Caco-2 (cell line): ENCODE results near the gene SPATA31C2. TPM values are rescaled to one million over a fixed set of nuclear protein-coding genes. Genes with fewer than 3 reads are reported as not detected.
"Not testable (repeated sequence)": the region's sequence is repeated elsewhere in the genome, so short reads cannot be mapped to it uniquely, and the experiment has no call there.

Experiments used
- Bru-seq: library from RNA; stranded (reverse); fragments of 400-500 nt; gene quantifications from one replicate; lab custom pipeline; 2021; lab: Mats Ljungman, UMichigan
- BruChase-seq, 2 experiments: library from RNA; stranded (reverse); fragments of 400-500 nt; gene quantifications; one replicate each; lab custom pipeline; 2021; lab: Mats Ljungman, UMichigan
- BruUV-seq: library from RNA; stranded (reverse); fragments of 400-500 nt; replicated peaks from 2 replicates; lab custom pipeline; 2021; lab: Mats Ljungman, UMichigan
- CTCF ChIA-PET: fragments of 300-600 bp; sonication (Branson Sonifier 250); formaldehyde crosslinking; loops from one replicate; lab custom pipeline; 2022; ENCODE audit warnings: antibody characterized with exemption; lab: Charles Lee
- POLR2A ChIA-PET: fragments of 300-600 bp; sonication (Branson Sonifier 250); formaldehyde crosslinking; loops from one replicate; lab custom pipeline; 2022; ENCODE audit warnings: antibody characterized with exemption; lab: Charles Lee
- DNase-seq, 2 experiments: peaks; one replicate each; pipeline versions ENCODE4 v3.0.0 to v3.0.0-alpha.2; 2020 to 2022
- H3K27me3 ChIP-seq: replicated peaks from 2 replicates; pipeline ENCODE4 v1.6.0; 2011; ENCODE audit warnings: low read length; ENCODE audit not compliant: control insufficient read depth, insufficient read depth
- H3K36me3 ChIP-seq: 2 replicates; pipeline ENCODE4 v1.5.1; 2011; ENCODE audit warnings: low read length; ENCODE audit not compliant: control insufficient read depth, insufficient read depth
- H3K4me1 ChIP-seq: fragments of 250-450 bp; sonication (Bioruptor Pico); 2 replicates; pipeline ENCODE4 v1.5.1; 2020; ENCODE audit warnings: mild to moderate bottlenecking
- H3K4me3 ChIP-seq: 2 replicates; pipeline ENCODE4 v1.5.1; 2011; ENCODE audit warnings: low read depth, mild to moderate bottlenecking, control low read depth, low read length
- H3K9me3 ChIP-seq: fragments of 250-450 bp; sonication (Bioruptor Pico); 2 replicates; pipeline ENCODE4 v1.5.1; 2020; ENCODE audit warnings: mild to moderate bottlenecking, moderate library complexity
- H3K27ac Mint-ChIP-seq: one replicate; pipeline ENCODE4 v1.8.0; 2022; ENCODE audit warnings: mixed read lengths; ENCODE audit not compliant: unreplicated experiment
- H3K27me3 Mint-ChIP-seq: one replicate; pipeline ENCODE4 v1.8.0; 2022; ENCODE audit warnings: mixed read lengths; ENCODE audit not compliant: insufficient read depth, unreplicated experiment
- H3K36me3 Mint-ChIP-seq: one replicate; pipeline ENCODE4 v1.8.0; 2022; ENCODE audit warnings: mild to moderate bottlenecking, mixed read lengths; ENCODE audit not compliant: insufficient read depth, unreplicated experiment
- H3K4me1 Mint-ChIP-seq: one replicate; pipeline ENCODE4 v1.8.0; 2022; ENCODE audit warnings: low read depth, mixed read lengths; ENCODE audit not compliant: unreplicated experiment
- H3K4me3 Mint-ChIP-seq: one replicate; pipeline ENCODE4 v1.8.0; 2022; ENCODE audit warnings: mild to moderate bottlenecking, moderate library complexity, mixed read lengths; ENCODE audit not compliant: unreplicated experiment
- H3K9me3 Mint-ChIP-seq: one replicate; pipeline ENCODE4 v1.8.0; 2022; ENCODE audit warnings: mixed read lengths; ENCODE audit not compliant: unreplicated experiment
- intact Hi-C: fragments of 100-400 bp; cut with micrococcal nuclease; formaldehyde crosslinking; loops from one replicate; pipeline ENCODE4 v1.10.0; 2022; ENCODE audit not compliant: unreplicated experiment
- long read RNA-seq: library from polyadenylated mRNA; stranded (forward); transcript quantifications from one replicate; pipeline ENCODE4 v2.0.0, GENCODE V29; 2022
- total RNA-seq: library from RNA; stranded (reverse); gene quantifications from 2 replicates; pipeline ENCODE4 v1.2.3, GENCODE V29; 2022
- TF ChIP-seq, protein P1 (sequence below), 2 experiments: fragments of 200-600 bp in 1 of 2; IDR thresholded peaks; 1 replicate in 1 of 2; 2 replicates in 1 of 2; pipeline versions ENCODE4 v1.5.1 to v1.8.0; 2011 to 2022; ENCODE audit warnings: antibody characterized with exemption in 1 of 2, control low read depth in 1 of 2, inconsistent platforms in 1 of 2, low read depth in 1 of 2, low read length in 1 of 2, mild to moderate bottlenecking in 1 of 2, moderate library complexity in 1 of 2; ENCODE audit not compliant: insufficient read depth in 1 of 2, severe bottlenecking in 1 of 2, unreplicated experiment in 1 of 2

The SPATA31C2 gene
- total RNA-seq (not detected in 2 replicates), Bru-seq, nascent RNA (not detected), BruChase-seq, experiment 1, labeled RNA remaining after a 2-hour chase (not detected), BruChase-seq, experiment 2, labeled RNA remaining after a 6-hour chase (not detected)
- long read RNA-seq, result 0 reads

DNA sequence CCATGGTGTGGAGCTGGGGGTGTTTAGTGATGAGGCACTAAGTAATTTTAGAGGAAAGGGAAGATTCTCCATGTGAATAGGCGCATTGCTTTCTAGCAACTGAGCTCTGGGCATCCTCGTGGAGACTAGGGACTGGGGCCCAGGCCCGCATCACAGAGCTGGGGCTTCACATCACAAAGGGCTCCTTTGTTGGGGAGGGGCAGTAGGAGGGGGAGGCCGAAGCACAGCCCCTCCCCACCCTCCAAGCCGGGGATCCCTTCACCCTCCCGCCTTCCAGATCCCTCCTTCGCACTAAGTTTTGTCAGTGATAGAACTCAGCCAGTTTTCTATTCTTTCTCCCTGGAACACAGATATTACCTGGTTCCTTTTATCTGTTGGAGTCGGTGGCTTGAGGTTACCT, at the start of gene SPATA31C2:
Gene SPATA31C2, minus strand, starts transcription at position 101 of the 400 bp plus-strand sequence. Its CDS starts 29 bp downstream, at position 72.
- H3K9me3 Mint-ChIP-seq, H3K4me3 Mint-ChIP-seq, H3K27me3 ChIP-seq, intact Hi-C loops, H3K4me3 ChIP-seq, H3K4me1 Mint-ChIP-seq, BruUV-seq, H3K27me3 Mint-ChIP-seq, POLR2A ChIA-PET, H3K36me3 Mint-ChIP-seq, H3K9me3 ChIP-seq, H3K4me1 ChIP-seq, DNase-seq, CTCF ChIA-PET, H3K36me3 ChIP-seq, H3K27ac Mint-ChIP-seq: not testable (repeated sequence)

DNA sequence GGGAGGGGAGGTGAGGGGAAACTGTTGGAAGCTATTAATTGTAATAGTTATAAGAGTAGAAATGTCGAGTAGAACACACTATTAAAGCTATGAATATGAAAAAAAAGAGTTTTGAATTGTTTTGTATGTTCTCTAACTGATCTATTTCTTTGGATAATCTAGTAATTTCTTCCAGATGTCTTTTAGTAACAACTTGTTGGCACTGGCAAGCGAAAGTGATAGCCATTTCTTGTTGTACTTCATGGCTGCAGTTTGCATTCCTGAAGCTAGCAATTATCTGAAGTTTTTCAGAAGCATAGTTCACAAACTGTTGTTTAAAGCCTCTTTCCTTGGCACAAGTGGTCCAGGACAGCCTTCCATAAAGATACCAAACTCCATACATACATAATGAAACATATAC, 49.4 kb upstream of the SPATA31C2 start:
- Mint-ChIP-seq H3K27ac (no peak overlapping the region), H3K9me3 (no peaks in the 10 kb centered on the region), H3K27me3 (no peaks in the 10 kb centered on the region), H3K4me3 (no peak overlapping the region), H3K4me1 (peaks cover 3% of the 10 kb centered on the region), H3K36me3 (no peaks in the 10 kb centered on the region)
- BruUV-seq, result no TSS peak
- intact Hi-C loops, result no loop called here
- ChIA-PET POLR2A (no interaction called here), CTCF (no interaction called here)
- Histone ChIP-seq H3K9me3 (no peaks in the 10 kb centered on the region), H3K4me3 (no peak overlapping the region), H3K27me3 (no peaks in the 10 kb centered on the region), H3K4me1 (no peaks in the 10 kb centered on the region), H3K36me3 (no peaks in the 10 kb centered on the region)
- DNase-seq, result no peak
- TF ChIP-seq, protein P1, sequence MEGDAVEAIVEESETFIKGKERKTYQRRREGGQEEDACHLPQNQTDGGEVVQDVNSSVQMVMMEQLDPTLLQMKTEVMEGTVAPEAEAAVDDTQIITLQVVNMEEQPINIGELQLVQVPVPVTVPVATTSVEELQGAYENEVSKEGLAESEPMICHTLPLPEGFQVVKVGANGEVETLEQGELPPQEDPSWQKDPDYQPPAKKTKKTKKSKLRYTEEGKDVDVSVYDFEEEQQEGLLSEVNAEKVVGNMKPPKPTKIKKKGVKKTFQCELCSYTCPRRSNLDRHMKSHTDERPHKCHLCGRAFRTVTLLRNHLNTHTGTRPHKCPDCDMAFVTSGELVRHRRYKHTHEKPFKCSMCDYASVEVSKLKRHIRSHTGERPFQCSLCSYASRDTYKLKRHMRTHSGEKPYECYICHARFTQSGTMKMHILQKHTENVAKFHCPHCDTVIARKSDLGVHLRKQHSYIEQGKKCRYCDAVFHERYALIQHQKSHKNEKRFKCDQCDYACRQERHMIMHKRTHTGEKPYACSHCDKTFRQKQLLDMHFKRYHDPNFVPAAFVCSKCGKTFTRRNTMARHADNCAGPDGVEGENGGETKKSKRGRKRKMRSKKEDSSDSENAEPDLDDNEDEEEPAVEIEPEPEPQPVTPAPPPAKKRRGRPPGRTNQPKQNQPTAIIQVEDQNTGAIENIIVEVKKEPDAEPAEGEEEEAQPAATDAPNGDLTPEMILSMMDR (IDR thresholded peaks at IDR 0.05; ENCODE audit: insufficient read depth in 1 of 2, low read depth in 1 of 2, low read length in 1 of 2, severe bottlenecking in 1 of 2, unreplicated experiment in 1 of 2), result no peak

DNA sequence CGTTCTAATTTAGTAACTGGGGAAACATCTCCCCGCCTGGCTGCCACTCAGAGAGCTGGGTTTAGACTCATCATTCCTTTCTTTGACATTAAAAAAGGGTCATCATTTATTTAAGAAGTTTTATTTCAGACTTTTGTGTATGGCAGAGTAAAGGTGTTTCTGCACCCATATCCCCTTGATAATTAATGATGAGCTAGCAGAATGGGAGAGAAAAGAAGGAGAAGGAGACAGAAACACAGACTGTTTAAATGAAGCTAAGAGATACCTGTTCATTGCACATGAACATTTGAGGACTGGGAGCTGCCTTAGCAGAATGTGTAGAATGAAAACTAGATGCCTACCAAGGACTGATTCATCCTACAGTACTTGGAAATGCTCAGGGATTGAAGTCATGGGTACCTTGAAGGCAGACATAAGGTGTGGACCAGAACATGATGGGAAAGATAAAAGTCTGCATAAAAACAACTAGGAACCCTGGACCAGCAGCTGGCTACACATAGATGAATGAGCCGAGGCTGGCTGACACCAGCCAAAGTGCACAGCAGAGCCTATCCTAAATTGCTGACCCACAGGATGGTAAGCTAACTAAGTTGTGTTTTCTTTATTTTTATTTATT, 48.3 kb upstream of the SPATA31C2 start:
- BruUV-seq, result no TSS peak
- TF ChIP-seq, protein P1 (IDR thresholded peaks at IDR 0.05; ENCODE audit: insufficient read depth in 1 of 2, low read depth in 1 of 2, low read length in 1 of 2, severe bottlenecking in 1 of 2, unreplicated experiment in 1 of 2), result no peak
- Histone ChIP-seq H3K36me3 (no peaks in the 10 kb centered on the region), H3K27me3 (no peaks in the 10 kb centered on the region), H3K9me3 (no peaks in the 10 kb centered on the region), H3K4me1 (no peaks in the 10 kb centered on the region), H3K4me3 (no peak overlapping the region)
- DNase-seq, result no peak
- H3K4me1 Mint-ChIP-seq, result peaks cover 5% of the 10 kb centered on the region
- intact Hi-C loops, result no loop called here
- H3K27me3 Mint-ChIP-seq, result no peaks in the 10 kb centered on the region
- no peak overlapping the region for H3K27ac Mint-ChIP-seq
- no peaks in the 10 kb centered on the region for H3K9me3 Mint-ChIP-seq
- H3K36me3 Mint-ChIP-seq, result no peaks in the 10 kb centered on the region
- H3K4me3 Mint-ChIP-seq, result no peak overlapping the region
- ChIA-PET POLR2A (no interaction called here), CTCF (no interaction called here)
